Liver (tissue), 3 donors: ENCODE data around the gene ZNF79.

Experiments
- FOXA1 ChIP-seq: IDR thresholded peaks from 2 replicates; pipeline ENCODE4 v1.6.1; 2016; ENCODE audit warnings: antibody characterized with exemption
- GABPA ChIP-seq, 2 donors: IDR thresholded peaks in 1 of 2; conservative IDR thresholded peaks in 1 of 2; 2 replicates each; pipeline ENCODE4 v1.6.1; 2016; ENCODE audit warnings: antibody characterized with exemption in 2 of 2, mild to moderate bottlenecking in 1 of 2, moderate library complexity in 1 of 2
- JUND ChIP-seq, 2 donors: IDR thresholded peaks; 2 replicates each; pipeline ENCODE4 v1.6.1; 2016; ENCODE audit warnings: antibody characterized with exemption in 2 of 2
- NR2F2 ChIP-seq: IDR thresholded peaks from 2 replicates; pipeline ENCODE4 v1.6.1; 2016; ENCODE audit warnings: antibody characterized with exemption
- RAD21 ChIP-seq, 2 donors: IDR thresholded peaks; 2 replicates each; pipeline ENCODE4 v1.6.1; 2016; ENCODE audit warnings: antibody characterized with exemption in 2 of 2, mild to moderate bottlenecking in 2 of 2
- TAF1 ChIP-seq: conservative IDR thresholded peaks from 2 replicates; pipeline ENCODE4 v1.6.1; 2016; ENCODE audit warnings: antibody characterized with exemption, mild to moderate bottlenecking
- YY1 ChIP-seq: IDR thresholded peaks from 2 replicates; pipeline ENCODE4 v1.6.1; 2016; ENCODE audit warnings: antibody characterized with exemption, mild to moderate bottlenecking
- TF ChIP-seq, protein P1 (sequence below): fragments of 150-350 bp; IDR thresholded peaks from 2 replicates; pipeline ENCODE4 v1.5.1; 2017; ENCODE audit warnings: improper control_type of control experiment, low read depth, low read length; ENCODE audit not compliant: missing input control
- TF ChIP-seq, protein P2 (sequence below): IDR thresholded peaks from 2 replicates; pipeline ENCODE4 v1.6.1; 2016; ENCODE audit warnings: antibody characterized with exemption, mild to moderate bottlenecking
- TF ChIP-seq, protein P3 (sequence below): IDR thresholded peaks from 2 replicates; pipeline ENCODE4 v1.6.1; 2016; ENCODE audit warnings: antibody characterized with exemption
- donor health status: healthy.
- donor health status: healthy.

DNA sequence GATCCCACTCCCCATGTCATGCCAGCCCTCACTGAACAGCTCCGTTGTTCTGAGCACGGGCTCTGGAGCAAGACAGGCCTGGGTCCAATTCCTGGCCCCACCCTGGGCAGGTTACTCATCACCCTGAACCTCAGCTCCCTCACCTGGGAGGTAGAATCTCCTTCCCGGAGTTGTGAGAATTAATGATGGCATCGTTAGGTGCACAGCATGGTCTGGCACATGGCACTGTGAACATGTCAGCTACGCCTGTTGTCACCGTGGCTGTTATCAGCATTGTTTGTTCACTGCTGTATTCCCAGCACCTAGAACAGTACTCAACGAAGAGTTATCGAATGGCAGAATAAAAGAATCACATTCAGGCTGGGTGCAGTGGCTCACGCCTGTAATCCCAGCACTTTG, 70.1 kb downstream of the ZNF79 start:
- TF ChIP-seq, protein P1, sequence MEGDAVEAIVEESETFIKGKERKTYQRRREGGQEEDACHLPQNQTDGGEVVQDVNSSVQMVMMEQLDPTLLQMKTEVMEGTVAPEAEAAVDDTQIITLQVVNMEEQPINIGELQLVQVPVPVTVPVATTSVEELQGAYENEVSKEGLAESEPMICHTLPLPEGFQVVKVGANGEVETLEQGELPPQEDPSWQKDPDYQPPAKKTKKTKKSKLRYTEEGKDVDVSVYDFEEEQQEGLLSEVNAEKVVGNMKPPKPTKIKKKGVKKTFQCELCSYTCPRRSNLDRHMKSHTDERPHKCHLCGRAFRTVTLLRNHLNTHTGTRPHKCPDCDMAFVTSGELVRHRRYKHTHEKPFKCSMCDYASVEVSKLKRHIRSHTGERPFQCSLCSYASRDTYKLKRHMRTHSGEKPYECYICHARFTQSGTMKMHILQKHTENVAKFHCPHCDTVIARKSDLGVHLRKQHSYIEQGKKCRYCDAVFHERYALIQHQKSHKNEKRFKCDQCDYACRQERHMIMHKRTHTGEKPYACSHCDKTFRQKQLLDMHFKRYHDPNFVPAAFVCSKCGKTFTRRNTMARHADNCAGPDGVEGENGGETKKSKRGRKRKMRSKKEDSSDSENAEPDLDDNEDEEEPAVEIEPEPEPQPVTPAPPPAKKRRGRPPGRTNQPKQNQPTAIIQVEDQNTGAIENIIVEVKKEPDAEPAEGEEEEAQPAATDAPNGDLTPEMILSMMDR, result no peak
- no peak for TF ChIP-seq YY1
- TF ChIP-seq FOXA1, result no peak
- TF ChIP-seq, protein P2, sequence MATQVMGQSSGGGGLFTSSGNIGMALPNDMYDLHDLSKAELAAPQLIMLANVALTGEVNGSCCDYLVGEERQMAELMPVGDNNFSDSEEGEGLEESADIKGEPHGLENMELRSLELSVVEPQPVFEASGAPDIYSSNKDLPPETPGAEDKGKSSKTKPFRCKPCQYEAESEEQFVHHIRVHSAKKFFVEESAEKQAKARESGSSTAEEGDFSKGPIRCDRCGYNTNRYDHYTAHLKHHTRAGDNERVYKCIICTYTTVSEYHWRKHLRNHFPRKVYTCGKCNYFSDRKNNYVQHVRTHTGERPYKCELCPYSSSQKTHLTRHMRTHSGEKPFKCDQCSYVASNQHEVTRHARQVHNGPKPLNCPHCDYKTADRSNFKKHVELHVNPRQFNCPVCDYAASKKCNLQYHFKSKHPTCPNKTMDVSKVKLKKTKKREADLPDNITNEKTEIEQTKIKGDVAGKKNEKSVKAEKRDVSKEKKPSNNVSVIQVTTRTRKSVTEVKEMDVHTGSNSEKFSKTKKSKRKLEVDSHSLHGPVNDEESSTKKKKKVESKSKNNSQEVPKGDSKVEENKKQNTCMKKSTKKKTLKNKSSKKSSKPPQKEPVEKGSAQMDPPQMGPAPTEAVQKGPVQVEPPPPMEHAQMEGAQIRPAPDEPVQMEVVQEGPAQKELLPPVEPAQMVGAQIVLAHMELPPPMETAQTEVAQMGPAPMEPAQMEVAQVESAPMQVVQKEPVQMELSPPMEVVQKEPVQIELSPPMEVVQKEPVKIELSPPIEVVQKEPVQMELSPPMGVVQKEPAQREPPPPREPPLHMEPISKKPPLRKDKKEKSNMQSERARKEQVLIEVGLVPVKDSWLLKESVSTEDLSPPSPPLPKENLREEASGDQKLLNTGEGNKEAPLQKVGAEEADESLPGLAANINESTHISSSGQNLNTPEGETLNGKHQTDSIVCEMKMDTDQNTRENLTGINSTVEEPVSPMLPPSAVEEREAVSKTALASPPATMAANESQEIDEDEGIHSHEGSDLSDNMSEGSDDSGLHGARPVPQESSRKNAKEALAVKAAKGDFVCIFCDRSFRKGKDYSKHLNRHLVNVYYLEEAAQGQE, result no peak
- TF ChIP-seq, protein P3, sequence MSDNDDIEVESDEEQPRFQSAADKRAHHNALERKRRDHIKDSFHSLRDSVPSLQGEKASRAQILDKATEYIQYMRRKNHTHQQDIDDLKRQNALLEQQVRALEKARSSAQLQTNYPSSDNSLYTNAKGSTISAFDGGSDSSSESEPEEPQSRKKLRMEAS, result no peak
- TF ChIP-seq GABPA (IDR thresholded peaks at IDR 0.05 in 1 of 2, conservative IDR thresholded peaks at IDR 0.05 in 1 of 2), result no peak
- TF ChIP-seq NR2F2, result no peak
- TF ChIP-seq TAF1, result no peak
- TF ChIP-seq JUND (IDR thresholded peaks at IDR 0.05), result no peak
- TF ChIP-seq RAD21 (IDR thresholded peaks at IDR 0.05), result no peak
